CD14-positive monocyte (primary cell): ENCODE measurements around the gene FUZ. TPM values are rescaled to one million over a fixed set of nuclear protein-coding genes. Genes with fewer than 3 reads are reported as not detected.
A peak's percentile ranks its signal among the peaks of the same experiment; 100 is the strongest.

Experiments used
- DNase-seq, 3 donors: peaks; one replicate each; pipeline ENCODE4 v3.0.0-alpha.2; 2011 to 2022
- H2AFZ ChIP-seq: 2 replicates; pipeline ENCODE4 v1.6.0; 2012; ENCODE audit warnings: mild to moderate bottlenecking, low read depth, low read length, inconsistent platforms; ENCODE audit not compliant: insufficient read depth, poor library complexity, severe bottlenecking
- H3K27ac ChIP-seq, 2 donors: 1 replicate in 1 of 2; 2 replicates in 1 of 2; pipeline ENCODE4 v1.5.1; 2012 to 2013; ENCODE audit warnings: low read length in 2 of 2, control low read depth in 1 of 2, inconsistent platforms in 1 of 2, low read depth in 1 of 2, mild to moderate bottlenecking in 1 of 2
- H3K27me3 ChIP-seq, 2 donors: one replicate each; pipeline versions ENCODE4 v1.6.0 to v1.6.1; 2011 to 2013; ENCODE audit warnings: low read length in 2 of 2; ENCODE audit not compliant: control insufficient read depth in 2 of 2, insufficient read depth in 2 of 2
- H3K36me3 ChIP-seq, 2 donors: replicated peaks in 1 of 2; 1 replicate in 1 of 2; 2 replicates in 1 of 2; pipeline versions ENCODE4 v1.5.1 to v1.6.1; 2012 to 2013; ENCODE audit warnings: low read length in 2 of 2, control low read depth in 1 of 2, inconsistent platforms in 1 of 2, mild to moderate bottlenecking in 1 of 2; ENCODE audit not compliant: insufficient read depth in 2 of 2, control insufficient read depth in 1 of 2
- H3K4me1 ChIP-seq, 2 donors: 1 replicate in 1 of 2; 2 replicates in 1 of 2; pipeline versions ENCODE4 v1.5.1 to v1.6.1; 2012 to 2013; ENCODE audit warnings: low read length in 2 of 2, control low read depth in 1 of 2, inconsistent platforms in 1 of 2, mild to moderate bottlenecking in 1 of 2, moderate library complexity in 1 of 2; ENCODE audit not compliant: insufficient read depth in 2 of 2, control insufficient read depth in 1 of 2
- H3K4me2 ChIP-seq: replicated peaks from 2 replicates; pipeline ENCODE3; 2012; ENCODE audit warnings: low read length, moderate library complexity, mild to moderate bottlenecking; ENCODE audit not compliant: poor library complexity, severe bottlenecking; ENCODE audit errors: extremely low read depth
- H3K4me3 ChIP-seq, 3 experiments: fragments of 200-600 bp in 1 of 3; sonication (generic) in 1 of 3; replicated peaks in 1 of 3; 1 replicate in 2 of 3; 2 replicates in 1 of 3; pipeline ENCODE4 v1.5.1; 2011 to 2013; ENCODE audit warnings: low read length in 3 of 3, mild to moderate bottlenecking in 3 of 3, control low read depth in 2 of 3, low read depth in 2 of 3, inconsistent platforms in 1 of 3, moderate library complexity in 1 of 3
- H3K79me2 ChIP-seq: 2 replicates; pipeline ENCODE4 v1.6.0; 2012; ENCODE audit warnings: mild to moderate bottlenecking, control low read depth, inconsistent platforms, low read length, moderate library complexity; ENCODE audit not compliant: insufficient read depth
- H3K9ac ChIP-seq: 2 replicates; pipeline ENCODE4 v1.6.0; 2017; ENCODE audit warnings: low read length, mild to moderate bottlenecking; ENCODE audit not compliant: insufficient read depth, poor library complexity, severe bottlenecking
- H3K9me3 ChIP-seq, 2 donors: replicated peaks in 1 of 2; 1 replicate in 1 of 2; 2 replicates in 1 of 2; pipeline versions ENCODE4 v1.5.1 to v1.6.1; 2012 to 2013; ENCODE audit warnings: low read length in 2 of 2, control low read depth in 1 of 2; ENCODE audit not compliant: control insufficient read depth in 1 of 2, insufficient read depth in 1 of 2
- H4K20me1 ChIP-seq: 2 replicates; pipeline ENCODE4 v1.6.0; 2012; ENCODE audit warnings: mild to moderate bottlenecking, low read length, control low read depth, moderate library complexity; ENCODE audit not compliant: insufficient read depth
- H3K27ac Mint-ChIP-seq, 7 donors: one replicate each; pipeline ENCODE4 v1.8.0; 2020; ENCODE audit warnings: mild to moderate bottlenecking in 7 of 7, mixed read lengths in 7 of 7, moderate library complexity in 6 of 7, inconsistent platforms in 2 of 7
- H3K27me3 Mint-ChIP-seq, 3 donors: one replicate each; pipeline ENCODE4 v1.8.0; 2021 to 2022; ENCODE audit warnings: low read depth in 3 of 3, mild to moderate bottlenecking in 3 of 3, mixed read lengths in 3 of 3, moderate library complexity in 3 of 3, inconsistent platforms in 1 of 3
- H3K36me3 Mint-ChIP-seq, 2 donors: one replicate each; pipeline ENCODE4 v1.8.0; 2020; ENCODE audit warnings: mixed read lengths in 2 of 2, inconsistent platforms in 1 of 2, mild to moderate bottlenecking in 1 of 2
- H3K4me1 Mint-ChIP-seq: one replicate; pipeline ENCODE4 v1.8.0; 2020; ENCODE audit warnings: mild to moderate bottlenecking, mixed read lengths
- H3K4me3 Mint-ChIP-seq, 2 donors: one replicate each; pipeline ENCODE4 v1.8.0; 2020; ENCODE audit warnings: mild to moderate bottlenecking in 2 of 2, mixed read lengths in 2 of 2, moderate library complexity in 1 of 2
- H3K9me3 Mint-ChIP-seq, 7 donors: one replicate each; pipeline ENCODE4 v1.8.0; 2020 to 2022; ENCODE audit warnings: mixed read lengths in 7 of 7, mild to moderate bottlenecking in 6 of 7, moderate library complexity in 6 of 7, inconsistent platforms in 2 of 7
- WGBS: methylation state at CpG from one replicate; pipeline ENCODE4 v1.1.5; 2013; ENCODE audit warnings: missing lambda C conversion rate; ENCODE audit not compliant: insufficient coverage; 5-methylcytosine and 5-hydroxymethylcytosine counted together
- intact Hi-C, 2 donors: fragments of 100-400 bp; cut with micrococcal nuclease; formaldehyde crosslinking; loops; one replicate each; pipeline versions ENCODE4 v1.15.0 to v1.15.1; 2023
- polyA plus RNA-seq, 3 donors: library from polyadenylated mRNA; depleted of rRNA in 1 of 3; unstranded in 2 of 3; stranded (reverse) in 1 of 3; fragments of 300-500 nt in 2 of 3; fragments of >200 nt in 1 of 3; fragmentation: Illumina TruSeq in 2 of 3; gene quantifications; 1 replicate in 2 of 3; 2 replicates in 1 of 3; pipeline ENCODE4 v1.2.3, GENCODE V29; 2012 to 2021
- TF ChIP-seq, protein P1 (sequence below): fragments of 200-600 bp; IDR thresholded peaks from one replicate; pipeline ENCODE4 v1.8.0; 2022; ENCODE audit warnings: antibody characterized with exemption, mild to moderate bottlenecking

FUZ gene
- polyA plus RNA-seq, 3 donors: 5.3 to 16.7 (median 5.3) TPM

DNA sequence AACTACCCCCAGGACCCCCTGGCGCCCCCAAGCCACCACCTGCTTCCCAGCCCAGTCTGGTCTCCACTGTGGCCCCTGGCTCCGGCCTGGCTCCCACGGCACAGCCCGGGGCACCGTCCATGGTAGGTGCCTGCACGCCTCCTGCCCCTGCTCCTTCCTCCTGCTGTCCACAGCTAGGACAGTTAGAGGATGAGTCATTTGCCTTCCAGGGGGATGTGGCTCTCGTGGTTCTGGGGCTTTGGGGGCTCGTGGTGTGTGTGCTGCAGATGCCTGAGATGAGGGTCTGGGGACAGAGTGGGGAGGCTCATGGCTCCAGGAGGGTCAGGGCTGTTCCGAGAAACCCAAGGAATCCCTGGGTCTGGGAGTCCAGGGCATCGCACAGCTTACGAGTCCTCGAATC, 17.7 kb upstream of the FUZ start:
- 38% methylated on average over 3 of the region's 12 CpGs for WGBS
- intact Hi-C loops: no loop called here
- Mint-ChIP-seq H3K4me3 (no peak overlapping the region), H3K27me3 (no peaks in the 10 kb centered on the region), H3K9me3 (no peaks in the 10 kb centered on the region), H3K4me1 (peaks cover 24% of the 10 kb centered on the region), H3K36me3 (peaks cover 71 to 96% of the 10 kb centered on the region in 2 donors), H3K27ac (peak overlapping the region in 1 of 7 donors; percentile 41)
- TF ChIP-seq, protein P1, sequence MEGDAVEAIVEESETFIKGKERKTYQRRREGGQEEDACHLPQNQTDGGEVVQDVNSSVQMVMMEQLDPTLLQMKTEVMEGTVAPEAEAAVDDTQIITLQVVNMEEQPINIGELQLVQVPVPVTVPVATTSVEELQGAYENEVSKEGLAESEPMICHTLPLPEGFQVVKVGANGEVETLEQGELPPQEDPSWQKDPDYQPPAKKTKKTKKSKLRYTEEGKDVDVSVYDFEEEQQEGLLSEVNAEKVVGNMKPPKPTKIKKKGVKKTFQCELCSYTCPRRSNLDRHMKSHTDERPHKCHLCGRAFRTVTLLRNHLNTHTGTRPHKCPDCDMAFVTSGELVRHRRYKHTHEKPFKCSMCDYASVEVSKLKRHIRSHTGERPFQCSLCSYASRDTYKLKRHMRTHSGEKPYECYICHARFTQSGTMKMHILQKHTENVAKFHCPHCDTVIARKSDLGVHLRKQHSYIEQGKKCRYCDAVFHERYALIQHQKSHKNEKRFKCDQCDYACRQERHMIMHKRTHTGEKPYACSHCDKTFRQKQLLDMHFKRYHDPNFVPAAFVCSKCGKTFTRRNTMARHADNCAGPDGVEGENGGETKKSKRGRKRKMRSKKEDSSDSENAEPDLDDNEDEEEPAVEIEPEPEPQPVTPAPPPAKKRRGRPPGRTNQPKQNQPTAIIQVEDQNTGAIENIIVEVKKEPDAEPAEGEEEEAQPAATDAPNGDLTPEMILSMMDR: no peak
- H2AFZ ChIP-seq: no peak overlapping the region
- no peak for DNase-seq
- no peak overlapping the region for H3K9ac ChIP-seq
- peaks cover 76 to 99% of the 10 kb centered on the region in 2 donors for H3K36me3 ChIP-seq
- H4K20me1 ChIP-seq: peaks cover 69% of the 10 kb centered on the region
- no peaks in the 10 kb centered on the region for H3K27me3 ChIP-seq
- no peak overlapping the region for H3K4me3 ChIP-seq
- H3K9me3 ChIP-seq: no peaks in the 10 kb centered on the region
- no peak overlapping the region for H3K27ac ChIP-seq
- H3K4me2 ChIP-seq: no peak overlapping the region
- H3K79me2 ChIP-seq: peaks cover 13% of the 10 kb centered on the region
- peaks cover 22 to 25% of the 10 kb centered on the region in 2 donors for H3K4me1 ChIP-seq

DNA sequence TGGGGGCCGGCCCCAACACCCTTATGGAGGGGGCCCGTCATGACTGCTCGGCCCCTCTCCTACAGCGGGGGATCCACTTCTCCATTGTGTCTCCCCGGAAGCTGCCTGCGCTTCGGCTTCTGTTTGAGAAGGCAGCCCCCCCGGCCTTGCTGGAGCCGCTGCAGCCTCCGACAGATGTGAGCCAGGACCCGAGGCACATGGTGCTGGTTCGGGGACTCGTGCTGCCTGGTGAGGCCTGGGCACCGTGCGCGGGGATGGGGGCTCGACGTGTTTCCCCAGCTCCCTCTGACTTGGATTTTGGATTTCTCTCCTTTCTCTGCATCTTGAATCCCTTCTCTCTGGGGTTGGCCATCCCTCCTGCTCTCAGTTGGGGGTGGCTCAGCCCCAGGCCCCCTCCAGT, 16.6 kb upstream of the FUZ start:
- Histone ChIP-seq H3K9me3 (no peaks in the 10 kb centered on the region), H3K4me3 (no peak overlapping the region), H3K27me3 (no peaks in the 10 kb centered on the region), H4K20me1 (peaks cover 78% of the 10 kb centered on the region), H3K36me3 (peaks cover 66 to 98% of the 10 kb centered on the region in 2 donors), H3K4me2 (no peak overlapping the region), H3K79me2 (peaks cover 22% of the 10 kb centered on the region), H3K9ac (no peak overlapping the region), H2AFZ (no peak overlapping the region), H3K27ac (no peak overlapping the region), H3K4me1 (peaks cover 22 to 25% of the 10 kb centered on the region in 2 donors)
- Mint-ChIP-seq H3K9me3 (no peaks in the 10 kb centered on the region), H3K4me3 (no peak overlapping the region), H3K4me1 (peaks cover 24% of the 10 kb centered on the region), H3K36me3 (peaks cover 63 to 88% of the 10 kb centered on the region in 2 donors), H3K27me3 (peaks cover 0 to 2% (median 0%) of the 10 kb centered on the region in 3 donors), H3K27ac (no peak overlapping the region)
- DNase-seq: no peak
- WGBS: 98% methylated on average over 16 of the region's 18 CpGs
- intact Hi-C loops: no loop called here
- TF ChIP-seq, protein P1: no peak
